Neural progenitor cell (in vitro differentiated cells): ENCODE data around the gene C8G.

Source experiments
- CTCF ChIP-seq: fragments of 200-600 bp; sonication (generic); IDR thresholded peaks from 2 replicates; pipeline ENCODE4 v1.5.1; 2017; ENCODE audit warnings: antibody characterized with exemption, mild to moderate bottlenecking
- EZH2 ChIP-seq: fragments of 200-600 bp; sonication (generic); IDR thresholded peaks from 2 replicates; pipeline ENCODE4 v1.6.1; 2017; ENCODE audit warnings: antibody characterized with exemption, mild to moderate bottlenecking, moderate library complexity
- EZH2phosphoT487 ChIP-seq: fragments of 200-600 bp; sonication (generic); IDR thresholded peaks from 2 replicates; pipeline ENCODE4 v1.6.1; 2017; ENCODE audit warnings: antibody characterized with exemption

GRCh38 chr9:136922540-136922939 lies 22.5 kb upstream of the C8G start:
- TF ChIP-seq EZH2, result no peak
- TF ChIP-seq CTCF, result no peak
- no peak for TF ChIP-seq EZH2phosphoT487
